ENCODE results near the gene CD177.
"Not testable (repeated sequence)": the region's sequence is repeated elsewhere in the genome, so short reads cannot be mapped to it uniquely, and the experiment has no call there.

Gene CD177

GRCh38 chr19:43353606-43354304 is at the start of gene CD177:
CD177 (plus strand) TSS chr19:43353686; CDS start chr19:43353715, 29 bp downstream.
- no peak for DNase-seq (ENCODE audit: extremely low read depth in 1 of 2, low read depth in 1 of 2)

GRCh38 chr19:43305642-43306041 is 47.8 kb upstream of the CD177 start:
- no peak for DNase-seq (ENCODE audit: extremely low read depth in 1 of 2, low read depth in 1 of 2)

GRCh38 chr19:43306097-43306496 is 47.4 kb upstream of the CD177 start:
- DNase-seq (ENCODE audit: extremely low read depth in 1 of 2, low read depth in 1 of 2) = no peak

- no peak for DNase-seq (ENCODE audit: extremely low read depth in 1 of 2, low read depth in 1 of 2)
These were observed 45.2 kb upstream of the CD177 start for GRCh38 chr19:43308244-43308815.

- DNase-seq (ENCODE audit: extremely low read depth in 1 of 2, low read depth in 1 of 2) = no peak
These were observed 44.0 kb upstream of the CD177 start for GRCh38 chr19:43309466-43309865.

GRCh38 chr19:43310221-43310620 is 43.3 kb upstream of the CD177 start:
- no peak for DNase-seq (ENCODE audit: extremely low read depth in 1 of 2, low read depth in 1 of 2)

GRCh38 chr19:43311256-43311655 is 42.2 kb upstream of the CD177 start:
- DNase-seq (ENCODE audit: extremely low read depth in 1 of 2, low read depth in 1 of 2) = no peak

GRCh38 chr19:43311706-43312105 is 41.8 kb upstream of the CD177 start:
- no peak for DNase-seq (ENCODE audit: extremely low read depth in 1 of 2, low read depth in 1 of 2)

- DNase-seq (ENCODE audit: extremely low read depth in 1 of 2, low read depth in 1 of 2) = no peak
These were observed 39.6 kb upstream of the CD177 start for GRCh38 chr19:43313711-43314495.

- DNase-seq (ENCODE audit: extremely low read depth in 1 of 2, low read depth in 1 of 2) = no peak
These were observed 37.6 kb upstream of the CD177 start for GRCh38 chr19:43315851-43316250.

- no peak for DNase-seq (ENCODE audit: extremely low read depth in 1 of 2, low read depth in 1 of 2)
These were observed 36.7 kb upstream of the CD177 start for GRCh38 chr19:43316591-43317319.

- no peak for DNase-seq (ENCODE audit: extremely low read depth in 1 of 2, low read depth in 1 of 2)
These were observed 35.3 kb upstream of the CD177 start for GRCh38 chr19:43318203-43318602.

GRCh38 chr19:43318796-43319314 is 34.6 kb upstream of the CD177 start:
- no peak for DNase-seq (ENCODE audit: extremely low read depth in 1 of 2, low read depth in 1 of 2)

- DNase-seq (ENCODE audit: extremely low read depth in 1 of 2, low read depth in 1 of 2) = no peak
These were observed 32.9 kb upstream of the CD177 start for GRCh38 chr19:43320546-43320945.

GRCh38 chr19:43326761-43327160 is 26.7 kb upstream of the CD177 start:
- not testable (repeated sequence) for DNase-seq (ENCODE audit: extremely low read depth in 1 of 2, low read depth in 1 of 2)

- DNase-seq (ENCODE audit: extremely low read depth in 1 of 2, low read depth in 1 of 2) = not testable (repeated sequence)
These were observed 24.9 kb upstream of the CD177 start for GRCh38 chr19:43328561-43328960.

- DNase-seq (ENCODE audit: extremely low read depth in 1 of 2, low read depth in 1 of 2) = not testable (repeated sequence)
These were observed 24.4 kb upstream of the CD177 start for GRCh38 chr19:43329049-43329448.

- no peak for DNase-seq (ENCODE audit: extremely low read depth in 1 of 2, low read depth in 1 of 2)
These were observed 23.5 kb upstream of the CD177 start for GRCh38 chr19:43329989-43330388.

- no peak for DNase-seq (ENCODE audit: extremely low read depth in 1 of 2, low read depth in 1 of 2)
These were observed 22.6 kb upstream of the CD177 start for GRCh38 chr19:43330726-43331434.

GRCh38 chr19:43331435-43332010 is 22.0 kb upstream of the CD177 start:
- no peak for DNase-seq (ENCODE audit: extremely low read depth in 1 of 2, low read depth in 1 of 2)
